Measurements from ENCODE around the gene SMC1A. TPM values are rescaled to one million over a fixed set of nuclear protein-coding genes. Genes with fewer than 3 reads are reported as not detected.

The SMC1A gene
- total RNA-seq, 4 donors from 2014 or later = 28.9 to 33.9 (median 32.2) TPM

DNA sequence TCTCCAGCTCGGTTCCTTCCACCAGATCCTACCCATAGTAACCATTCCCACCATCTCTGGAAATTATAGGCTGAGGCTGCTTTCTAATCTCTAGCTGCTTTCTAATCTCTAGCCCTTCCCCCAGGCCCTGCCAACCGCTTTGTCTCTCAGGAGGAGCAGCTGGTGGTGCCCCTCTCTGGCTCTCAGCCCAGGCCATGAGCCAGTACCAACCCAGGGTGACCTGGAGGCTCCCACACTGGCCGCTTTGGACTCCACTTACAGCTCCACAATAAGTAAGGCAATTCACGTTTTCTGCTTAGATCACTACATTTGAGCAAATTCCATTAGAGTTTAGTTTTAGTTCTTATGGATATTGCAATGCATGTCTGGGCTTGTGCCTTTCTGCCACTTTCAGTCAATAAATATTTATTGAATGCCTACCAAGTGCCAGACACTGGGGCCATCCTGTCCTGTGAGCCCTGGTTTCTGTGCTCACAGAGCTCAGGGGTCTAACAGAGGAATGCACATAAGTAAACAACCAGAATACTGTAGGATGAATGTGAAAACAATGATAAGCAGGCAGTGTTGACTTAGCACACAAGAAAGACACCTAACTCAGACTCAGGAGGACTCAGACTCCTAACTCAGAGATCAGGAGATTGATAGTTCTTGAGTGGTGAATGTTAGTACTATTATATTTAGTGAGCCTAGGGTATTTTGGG, 38.9 kb downstream of the SMC1A start:
- Histone ChIP-seq H3K4me1 (no peaks in the 10 kb centered on the region), H3K9me3 (no peaks in the 10 kb centered on the region), H3K27ac (no peak overlapping the region), H3K27me3 (no peaks in the 10 kb centered on the region), H3K36me3 (peaks cover 43% of the 10 kb centered on the region), H3K4me3 (no peak overlapping the region)
- no peak for TF ChIP-seq POLR2AphosphoS5 (IDR thresholded peaks at IDR 0.05)
- no peak for TF ChIP-seq POLR2A (IDR thresholded peaks at IDR 0.05)
- TF ChIP-seq EP300 (IDR thresholded peaks at IDR 0.05) = no peak
- TF ChIP-seq CTCF (IDR thresholded peaks at IDR 0.05) = no peak
- DNase-seq (ENCODE audit: low spot score in 2 of 2) = no peak
- WGBS = 89% methylated on average over 4 of the region's 4 CpGs

- Histone ChIP-seq H3K9me3 (no peaks in the 10 kb centered on the region), H3K4me3 (no peak overlapping the region), H3K27me3 (no peaks in the 10 kb centered on the region), H3K4me1 (no peaks in the 10 kb centered on the region), H3K27ac (no peak overlapping the region), H3K36me3 (peaks cover 43% of the 10 kb centered on the region)
- no peak for DNase-seq (ENCODE audit: low spot score in 2 of 2)
- no peak for TF ChIP-seq EP300 (IDR thresholded peaks at IDR 0.05)
- no peak for TF ChIP-seq POLR2A (IDR thresholded peaks at IDR 0.05)
- no peak for TF ChIP-seq POLR2AphosphoS5 (IDR thresholded peaks at IDR 0.05)
- no peak for TF ChIP-seq CTCF (IDR thresholded peaks at IDR 0.05)
- 85% methylated on average over 4 of the region's 4 CpGs for WGBS
Measured at GRCh38 chrX:53379747-53380146, 42.7 kb downstream of the SMC1A start.

DNA sequence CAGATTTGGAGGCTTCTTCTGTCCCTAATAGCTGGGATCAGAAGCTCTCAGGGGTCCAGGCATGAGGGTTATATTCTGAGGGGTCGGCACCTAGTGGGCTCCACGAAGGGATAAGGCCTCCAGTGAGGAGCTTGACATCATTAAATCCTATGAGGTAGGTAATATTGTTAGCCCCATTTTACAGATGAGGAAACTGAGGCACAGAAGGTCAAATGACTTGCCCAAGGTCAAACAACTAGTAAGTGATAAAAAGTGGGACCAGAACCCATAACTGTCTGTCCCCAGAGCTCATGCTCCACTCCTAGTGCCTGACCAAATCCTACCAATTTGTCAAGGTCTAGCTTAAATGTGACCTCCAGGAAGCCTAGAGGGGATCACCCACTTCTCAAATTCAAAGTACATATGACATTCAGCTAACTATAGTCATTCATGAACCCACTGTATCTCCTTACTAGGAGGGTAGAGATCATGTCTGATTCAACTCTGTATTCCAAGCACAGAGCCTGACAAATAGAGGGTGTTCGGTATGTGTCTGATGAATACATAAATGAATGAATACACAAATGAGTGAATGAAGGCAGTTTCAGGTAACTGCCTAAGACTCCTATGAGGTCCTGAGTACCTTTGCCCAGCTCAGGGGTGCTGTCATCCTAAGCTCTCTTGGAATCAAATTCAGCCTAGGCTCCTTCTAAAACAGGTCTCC, 43.3 kb downstream of the SMC1A start:
- DNase-seq (ENCODE audit: low spot score in 2 of 2) = no peak
- no peaks in the 10 kb centered on the region for H3K4me1 ChIP-seq
- TF ChIP-seq POLR2AphosphoS5 (IDR thresholded peaks at IDR 0.05) (no peak), CTCF (IDR thresholded peaks at IDR 0.05) (no peak), EP300 (IDR thresholded peaks at IDR 0.05) (no peak), POLR2A (IDR thresholded peaks at IDR 0.05) (no peak)
- WGBS = 94% methylated on average over 3 of the region's 3 CpGs
- no peak overlapping the region for H3K4me3 ChIP-seq
- no peak overlapping the region for H3K27ac ChIP-seq
- H3K27me3 ChIP-seq = no peaks in the 10 kb centered on the region
- H3K36me3 ChIP-seq = peaks cover 43% of the 10 kb centered on the region
- H3K9me3 ChIP-seq = no peaks in the 10 kb centered on the region

- no peak for TF ChIP-seq EP300 (IDR thresholded peaks at IDR 0.05)
- TF ChIP-seq POLR2AphosphoS5 (IDR thresholded peaks at IDR 0.05) = no peak
- no peak for TF ChIP-seq POLR2A (IDR thresholded peaks at IDR 0.05)
- no peak for TF ChIP-seq CTCF (IDR thresholded peaks at IDR 0.05)
- no peak overlapping the region for H3K4me3 ChIP-seq
- H3K27ac ChIP-seq = no peak overlapping the region
- DNase-seq (ENCODE audit: low spot score in 2 of 2) = no peak
- no peaks in the 10 kb centered on the region for H3K27me3 ChIP-seq
- peaks cover 33% of the 10 kb centered on the region for H3K36me3 ChIP-seq
- H3K4me1 ChIP-seq = no peaks in the 10 kb centered on the region
- WGBS = 90% methylated on average over 2 of the region's 2 CpGs
- no peaks in the 10 kb centered on the region for H3K9me3 ChIP-seq
Measured at GRCh38 chrX:53377464-53377863, 45.0 kb downstream of the SMC1A start.

DNA sequence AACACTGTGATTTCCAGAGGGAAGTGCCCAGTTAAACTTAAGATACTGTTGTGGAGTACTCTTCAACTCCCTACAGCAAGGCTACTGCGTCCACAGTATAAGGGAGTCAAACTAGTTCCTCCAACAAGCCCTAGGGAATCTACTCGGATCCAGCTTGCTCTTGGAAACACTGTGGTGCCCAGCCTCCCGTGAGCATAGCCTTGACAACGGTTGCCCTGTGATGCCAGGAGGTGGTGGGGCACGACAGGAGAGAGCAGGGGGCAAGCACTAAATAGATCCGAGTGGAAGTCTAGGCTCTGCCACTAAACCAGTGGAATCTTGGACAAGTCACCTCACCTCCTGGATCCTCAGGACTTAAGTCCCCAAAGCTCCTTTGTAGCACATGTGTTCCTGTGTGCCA, 45.6 kb downstream of the SMC1A start:
- no peak for DNase-seq (ENCODE audit: low spot score in 2 of 2)
- Histone ChIP-seq H3K36me3 (peaks cover 27% of the 10 kb centered on the region), H3K4me1 (no peaks in the 10 kb centered on the region), H3K9me3 (no peaks in the 10 kb centered on the region), H3K27me3 (no peaks in the 10 kb centered on the region), H3K27ac (no peak overlapping the region), H3K4me3 (no peak overlapping the region)
- no peak for TF ChIP-seq CTCF (IDR thresholded peaks at IDR 0.05)
- no peak for TF ChIP-seq EP300 (IDR thresholded peaks at IDR 0.05)
- no peak for TF ChIP-seq POLR2A (IDR thresholded peaks at IDR 0.05)
- TF ChIP-seq POLR2AphosphoS5 (IDR thresholded peaks at IDR 0.05) = no peak
- WGBS = 82% methylated on average over 4 of the region's 6 CpGs
